BE2C (cell line): ENCODE measurements around the gene TSPYL1.

Experiments used
- DNase-seq: peaks from one replicate; pipeline ENCODE4 v3.0.0-alpha.2; 2020
- H3K27me3 ChIP-seq: fragments of 250-450 bp; sonication (Bioruptor Pico); 2 replicates; pipeline ENCODE4 v1.5.1; 2020; ENCODE audit warnings: mild to moderate bottlenecking
- H3K36me3 ChIP-seq: fragments of 250-450 bp; sonication (Bioruptor Pico); 2 replicates; pipeline ENCODE4 v1.5.1; 2020; ENCODE audit warnings: mild to moderate bottlenecking
- H3K4me1 ChIP-seq: fragments of 250-450 bp; sonication (Bioruptor Pico); 2 replicates; pipeline ENCODE4 v1.5.1; 2020
- H3K4me3 ChIP-seq: 2 replicates; pipeline ENCODE4 v1.5.1; 2011; ENCODE audit warnings: low read depth, low read length
- H3K9me3 ChIP-seq: fragments of 250-450 bp; sonication (Bioruptor Pico); 2 replicates; pipeline ENCODE4 v1.5.1; 2020
- TF ChIP-seq, protein P1 (sequence below): IDR thresholded peaks from 2 replicates; pipeline ENCODE4 v1.5.1; 2012; ENCODE audit warnings: mild to moderate bottlenecking, low read depth, low read length

The TSPYL1 gene

DNA sequence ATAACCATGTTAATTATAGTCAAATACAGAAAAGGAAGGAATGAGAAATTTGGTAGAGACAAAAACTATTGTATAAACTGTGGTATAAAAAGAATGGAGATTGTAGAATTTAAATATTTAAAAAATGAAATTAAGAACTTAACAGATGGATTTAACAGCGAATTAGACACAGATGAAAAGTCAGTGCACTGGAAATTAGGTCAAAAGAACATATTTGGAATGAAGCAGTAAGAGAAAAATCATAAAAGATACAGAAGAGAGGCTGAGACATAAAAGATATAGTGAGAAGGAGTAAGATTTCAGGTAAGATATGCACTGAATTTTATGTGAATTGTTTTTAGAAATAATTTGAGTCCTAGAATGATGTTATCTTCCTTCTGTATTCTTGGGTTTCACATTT, 39.9 kb downstream of the TSPYL1 start:
- H3K4me3 ChIP-seq, result no peak overlapping the region
- no peaks in the 10 kb centered on the region for H3K36me3 ChIP-seq
- H3K27me3 ChIP-seq, result no peaks in the 10 kb centered on the region
- TF ChIP-seq, protein P1, sequence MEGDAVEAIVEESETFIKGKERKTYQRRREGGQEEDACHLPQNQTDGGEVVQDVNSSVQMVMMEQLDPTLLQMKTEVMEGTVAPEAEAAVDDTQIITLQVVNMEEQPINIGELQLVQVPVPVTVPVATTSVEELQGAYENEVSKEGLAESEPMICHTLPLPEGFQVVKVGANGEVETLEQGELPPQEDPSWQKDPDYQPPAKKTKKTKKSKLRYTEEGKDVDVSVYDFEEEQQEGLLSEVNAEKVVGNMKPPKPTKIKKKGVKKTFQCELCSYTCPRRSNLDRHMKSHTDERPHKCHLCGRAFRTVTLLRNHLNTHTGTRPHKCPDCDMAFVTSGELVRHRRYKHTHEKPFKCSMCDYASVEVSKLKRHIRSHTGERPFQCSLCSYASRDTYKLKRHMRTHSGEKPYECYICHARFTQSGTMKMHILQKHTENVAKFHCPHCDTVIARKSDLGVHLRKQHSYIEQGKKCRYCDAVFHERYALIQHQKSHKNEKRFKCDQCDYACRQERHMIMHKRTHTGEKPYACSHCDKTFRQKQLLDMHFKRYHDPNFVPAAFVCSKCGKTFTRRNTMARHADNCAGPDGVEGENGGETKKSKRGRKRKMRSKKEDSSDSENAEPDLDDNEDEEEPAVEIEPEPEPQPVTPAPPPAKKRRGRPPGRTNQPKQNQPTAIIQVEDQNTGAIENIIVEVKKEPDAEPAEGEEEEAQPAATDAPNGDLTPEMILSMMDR, result no peak
- H3K9me3 ChIP-seq, result no peaks in the 10 kb centered on the region
- peaks cover 9% of the 10 kb centered on the region; the same call in 1 of the 2 replicates for H3K4me1 ChIP-seq
- DNase-seq, result no peak

DNA sequence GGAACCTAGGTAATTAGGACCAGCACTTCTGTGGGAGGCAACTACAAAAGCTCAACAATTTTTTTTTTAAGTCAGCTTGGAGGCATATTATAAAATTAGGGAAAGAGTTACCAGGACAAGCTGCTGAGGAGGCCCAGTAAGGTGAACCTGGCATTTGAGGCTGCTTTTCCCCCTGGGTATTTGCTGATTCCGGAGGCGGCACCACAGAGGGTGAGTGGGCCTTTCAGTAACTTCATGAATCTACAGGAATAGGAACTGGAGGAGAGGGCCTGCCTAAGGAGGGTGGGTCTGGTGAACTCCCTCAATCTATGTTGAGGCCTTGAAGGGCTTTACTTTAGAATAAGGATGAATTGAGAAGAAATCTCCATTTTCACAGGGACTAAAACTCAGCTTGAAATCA, 40.5 kb downstream of the TSPYL1 start:
- no peak for DNase-seq
- peaks cover 5% of the 10 kb centered on the region; the same call in 1 of the 2 replicates for H3K4me1 ChIP-seq
- no peak overlapping the region for H3K4me3 ChIP-seq
- no peaks in the 10 kb centered on the region for H3K27me3 ChIP-seq
- TF ChIP-seq, protein P1, result no peak
- H3K9me3 ChIP-seq, result no peaks in the 10 kb centered on the region
- no peaks in the 10 kb centered on the region for H3K36me3 ChIP-seq

DNA sequence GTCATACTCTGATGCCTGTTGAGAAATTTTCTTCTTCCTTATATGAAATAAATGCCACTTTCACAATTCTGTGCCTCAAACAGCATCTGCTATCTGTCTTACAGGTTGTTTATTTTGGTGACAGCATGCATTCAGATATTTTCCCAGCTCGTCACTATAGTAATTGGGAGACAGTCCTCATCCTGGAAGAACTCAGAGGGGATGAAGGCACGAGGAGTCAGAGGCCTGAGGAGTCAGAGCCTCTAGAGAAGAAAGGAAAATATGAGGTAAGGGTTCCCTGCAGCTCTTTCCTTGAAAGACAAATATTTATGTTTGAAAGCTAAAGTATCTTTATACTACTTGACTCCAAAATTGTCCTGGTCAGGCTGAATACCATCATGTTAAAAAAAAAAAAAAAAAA, 41.6 kb downstream of the TSPYL1 start:
- Histone ChIP-seq H3K36me3 (no peaks in the 10 kb centered on the region), H3K4me3 (no peak overlapping the region), H3K4me1 (no peaks in the 10 kb centered on the region), H3K9me3 (no peaks in the 10 kb centered on the region), H3K27me3 (no peaks in the 10 kb centered on the region)
- TF ChIP-seq, protein P1, result no peak
- DNase-seq, result no peak

DNA sequence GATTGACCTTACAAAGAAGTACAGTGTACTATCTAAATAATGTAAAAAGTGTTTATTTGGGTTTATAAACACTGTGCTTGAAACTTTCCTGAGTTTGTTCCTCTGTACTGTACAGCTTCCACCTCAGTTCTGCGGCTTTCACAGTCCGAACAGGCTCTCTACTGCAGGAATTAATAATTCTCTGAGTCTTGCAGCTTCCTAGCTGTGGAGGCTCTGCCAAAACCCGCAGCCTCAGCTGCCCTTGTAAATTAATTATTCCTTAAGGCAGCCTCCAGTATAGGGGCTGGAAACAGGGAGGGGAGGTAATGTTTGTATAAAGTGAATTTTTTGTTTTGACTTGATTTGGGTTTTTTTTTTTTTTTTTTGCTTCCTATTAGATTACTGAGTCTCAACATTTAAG, 45.0 kb downstream of the TSPYL1 start:
- Histone ChIP-seq H3K4me3 (no peak overlapping the region), H3K4me1 (no peaks in the 10 kb centered on the region), H3K27me3 (no peaks in the 10 kb centered on the region), H3K36me3 (no peaks in the 10 kb centered on the region), H3K9me3 (no peaks in the 10 kb centered on the region)
- no peak for DNase-seq
- TF ChIP-seq, protein P1, result no peak

DNA sequence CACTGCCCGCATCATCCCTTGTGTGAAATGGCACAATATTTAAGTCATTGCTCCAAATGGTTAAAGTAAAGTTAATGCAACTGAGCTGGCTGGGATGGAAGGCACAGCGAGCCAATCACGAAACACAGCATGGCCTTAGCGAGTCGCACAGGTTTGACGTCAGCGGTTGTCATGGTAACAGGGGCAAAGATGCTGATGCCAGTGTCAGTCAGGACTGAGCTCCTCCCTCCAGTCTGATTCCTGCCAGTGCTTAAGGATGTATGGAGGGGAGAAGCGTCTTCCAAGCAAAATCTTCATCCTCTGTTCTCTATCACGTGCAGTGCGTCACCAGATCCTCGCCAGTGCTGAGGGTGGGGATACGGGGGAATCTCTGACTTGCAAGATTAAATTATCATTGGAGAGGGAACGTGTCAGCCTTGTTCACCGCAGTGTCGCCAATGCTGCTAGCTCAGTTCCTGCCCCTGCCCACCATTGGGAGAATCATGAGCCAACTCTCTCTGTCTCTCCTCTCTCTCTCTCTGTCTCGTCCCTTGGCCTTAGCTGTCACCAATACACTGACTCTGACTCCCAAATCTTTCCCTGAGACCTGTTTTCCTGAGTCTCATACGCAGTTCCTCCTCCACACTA, 50.3 kb downstream of the TSPYL1 start:
- DNase-seq, result peak; percentile 97
- TF ChIP-seq, protein P1, result no peak
- Histone ChIP-seq H3K9me3 (no peaks in the 10 kb centered on the region), H3K4me1 (peaks cover 4% of the 10 kb centered on the region; the same call in 1 of the 2 replicates), H3K4me3 (peak overlapping the region; percentile 78), H3K36me3 (no peaks in the 10 kb centered on the region), H3K27me3 (no peaks in the 10 kb centered on the region)
